Endothelial cell of umbilical vein (primary cell): ENCODE measurements around the gene RBM43.

Source experiments
- CTCF ChIP-seq, 2 donors: IDR thresholded peaks; 1 replicate in 1 of 2; 2 replicates in 1 of 2; pipeline ENCODE4 v1.5.1; 2011; ENCODE audit warnings: low read length in 2 of 2, mild to moderate bottlenecking in 2 of 2, moderate library complexity in 2 of 2, control low read depth in 1 of 2, inconsistent platforms in 1 of 2, low read depth in 1 of 2; ENCODE audit not compliant: insufficient read depth in 1 of 2; ENCODE audit errors: extremely low read depth in 1 of 2
- MAX ChIP-seq: IDR thresholded peaks from 2 replicates; pipeline ENCODE4 v1.6.1; 2011; ENCODE audit not compliant: insufficient read depth, insufficient read length

GRCh38 chr2:151206446-151206968 is 55.2 kb downstream of the RBM43 start:
- TF ChIP-seq MAX (no peak), CTCF (IDR thresholded peaks at IDR 0.05; ENCODE audit: extremely low read depth in 1 of 2, insufficient read depth in 1 of 2, low read depth in 1 of 2, low read length in 2 of 2) (no peak)
